ENCODE data around the gene LHPP.

Gene LHPP

DNA sequence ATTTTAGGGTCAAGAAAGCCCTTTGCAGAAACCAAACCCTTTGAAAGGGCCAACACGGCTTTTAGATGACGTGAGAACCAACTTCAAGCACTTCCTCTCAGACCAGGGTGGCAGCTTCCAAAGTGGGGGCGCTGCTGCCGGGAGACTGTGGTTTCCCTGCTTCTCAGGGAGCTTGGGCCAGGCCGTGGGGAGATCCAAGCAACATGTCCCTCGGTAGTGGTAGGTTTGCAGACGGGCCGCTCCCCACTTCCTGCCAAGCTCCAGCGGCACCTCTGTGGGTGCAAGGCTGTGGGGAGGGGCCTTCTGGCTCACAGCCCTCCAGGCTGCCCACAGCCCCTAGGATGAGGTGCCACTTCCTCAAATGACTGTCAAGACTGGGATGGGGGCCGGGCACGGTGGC is 150.1 kb downstream of the LHPP start:
- peak; percentile 72 for DNase-seq

DNA sequence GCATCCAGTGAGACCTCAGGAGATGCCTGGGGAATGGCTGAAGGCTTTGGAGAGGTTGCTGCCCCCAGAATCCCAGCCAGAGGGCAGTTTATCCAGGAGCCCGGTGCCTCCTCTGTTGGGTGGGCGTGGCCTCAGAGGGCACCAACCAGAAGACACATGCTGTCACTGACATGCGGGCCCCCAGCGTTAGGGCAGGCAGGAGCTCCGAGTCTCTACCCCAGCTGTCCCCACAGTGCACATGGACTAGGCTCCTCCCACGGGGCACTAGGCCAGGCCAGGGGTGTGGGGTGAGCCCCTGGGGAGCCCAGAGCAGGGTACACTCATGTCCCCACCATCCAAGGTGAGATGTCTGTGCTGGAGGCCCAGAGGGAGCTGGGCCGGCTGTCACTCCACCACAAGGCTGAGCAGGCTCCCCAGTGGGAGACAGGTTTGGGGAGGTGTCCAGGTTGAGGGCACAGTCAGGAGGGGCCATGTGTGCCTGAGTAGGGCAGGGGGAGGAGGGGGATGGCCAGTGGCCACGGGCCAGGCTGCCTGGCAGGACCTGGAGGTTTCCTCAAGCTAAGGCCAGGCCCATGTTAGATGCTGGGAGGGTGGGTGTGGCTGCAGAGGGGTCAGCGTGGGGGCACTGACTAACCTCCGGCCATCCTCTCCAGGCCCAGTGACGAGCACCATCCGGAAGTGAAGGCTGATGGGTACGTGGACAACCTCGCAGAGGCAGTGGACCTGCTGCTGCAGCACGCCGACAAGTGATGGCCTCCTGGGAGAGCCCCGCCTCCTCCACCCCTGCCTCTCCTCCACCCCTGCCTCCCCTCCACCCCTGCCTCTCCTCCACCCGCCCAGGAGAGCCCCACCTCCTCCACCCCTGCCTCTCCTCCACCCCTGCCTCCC is 151.2 kb downstream of the LHPP start:
- peak; percentile 72 for DNase-seq

DNA sequence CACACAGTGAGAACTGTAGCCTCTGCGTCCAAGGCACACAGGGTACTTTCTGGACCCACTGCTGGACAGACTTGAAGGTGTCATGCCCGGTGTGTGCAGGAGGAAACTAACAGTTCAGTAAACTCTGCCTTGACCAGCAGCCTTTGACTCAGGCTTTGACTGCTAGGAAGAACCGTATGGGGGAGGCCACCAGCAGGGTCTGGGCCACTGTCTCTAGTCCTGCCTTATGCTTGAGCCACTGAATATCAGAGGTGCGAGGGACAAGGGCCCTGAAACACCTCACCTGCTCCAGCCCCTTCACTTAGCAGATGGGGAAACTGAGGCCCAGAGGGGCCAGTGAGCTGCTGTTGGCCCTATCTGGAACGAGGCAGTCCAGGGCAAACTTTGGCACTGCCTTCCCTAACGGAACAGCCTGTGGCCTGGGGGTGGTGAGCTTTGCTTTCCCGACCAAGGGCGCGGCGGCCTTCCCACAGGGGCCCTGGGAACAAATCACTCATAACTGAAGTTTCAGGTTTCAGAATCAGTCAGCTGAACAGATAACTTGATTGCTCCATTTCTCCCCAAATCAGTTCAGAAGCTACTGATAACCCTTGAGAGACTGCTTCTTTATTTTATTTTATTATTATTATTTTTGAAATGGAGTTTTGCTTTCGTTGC is 152.5 kb downstream of the LHPP start:
- DNase-seq, result peak; percentile 79

DNA sequence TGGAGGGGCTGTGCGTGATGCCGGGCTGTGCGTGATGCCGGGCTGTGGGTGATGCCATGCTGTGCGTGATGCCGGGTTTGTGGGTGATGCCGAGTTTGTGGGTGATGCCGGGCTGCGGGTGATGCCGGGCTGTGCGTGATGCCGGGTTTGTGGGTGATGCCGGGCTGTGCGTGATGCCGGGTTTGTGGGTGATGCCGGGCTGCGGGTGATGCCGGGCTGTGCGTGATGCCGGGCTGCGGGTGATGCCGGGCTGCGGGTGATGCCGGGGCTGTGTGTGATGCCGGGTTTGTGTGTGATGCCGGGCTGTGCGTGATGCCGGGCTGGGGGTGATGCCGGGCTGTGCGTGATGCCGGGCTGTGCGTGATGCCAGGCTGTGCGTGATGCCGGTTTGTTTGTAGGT is 153.6 kb downstream of the LHPP start:
- DNase-seq, result no peak

DNA sequence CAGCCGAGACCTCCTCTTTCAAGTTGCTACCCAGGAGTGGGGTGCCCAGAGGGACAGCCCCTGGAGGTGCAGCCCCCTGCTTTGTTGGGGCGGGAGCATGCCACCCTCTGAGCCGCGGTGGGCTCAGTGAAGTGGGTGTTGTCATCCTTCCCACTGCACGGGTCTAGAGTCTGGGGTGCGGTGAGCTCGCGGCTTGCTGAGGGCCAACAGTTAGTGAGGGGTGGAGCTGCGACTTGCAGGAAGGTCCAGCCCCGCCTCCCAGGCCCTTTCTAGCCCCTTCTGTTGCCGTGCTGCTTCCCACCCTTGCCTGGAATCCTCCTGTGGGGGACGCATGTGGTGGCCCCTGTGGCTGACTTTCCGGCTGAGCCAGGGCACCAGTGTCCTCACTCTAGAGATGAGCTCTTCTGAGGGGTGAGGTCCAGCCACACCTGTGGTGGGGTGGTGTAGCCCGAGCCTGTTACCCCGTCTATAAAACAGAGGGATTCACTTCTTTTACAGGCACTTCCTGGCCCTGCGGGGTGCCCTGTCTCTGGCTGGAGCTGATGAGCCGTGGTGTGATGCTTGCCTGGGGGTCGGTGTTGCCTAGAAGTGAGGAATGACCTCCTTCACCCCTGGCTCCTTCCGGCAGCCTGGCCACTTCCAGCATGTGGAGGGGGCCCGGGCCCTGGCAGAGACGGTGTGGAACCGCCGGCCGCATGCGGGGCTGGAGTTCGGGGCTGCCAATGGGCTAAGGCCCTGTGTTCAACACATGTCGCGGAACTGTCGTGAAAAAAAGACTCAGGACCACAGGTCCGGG is 154.6 kb downstream of the LHPP start:
- no peak for DNase-seq

DNA sequence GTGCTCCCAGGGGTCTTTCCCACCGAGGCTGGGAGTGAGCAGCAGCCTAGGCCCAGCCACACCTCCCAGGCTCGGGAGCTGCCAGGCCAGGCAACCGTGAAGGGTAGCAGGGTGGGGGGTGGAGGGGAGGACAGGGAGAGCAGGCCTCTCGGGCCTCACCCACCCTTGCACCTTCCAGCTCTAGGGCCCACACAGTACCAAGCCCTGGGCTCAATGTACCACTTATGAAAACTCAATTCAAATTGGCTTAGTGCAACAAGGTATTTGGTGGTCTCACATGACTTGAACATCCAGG is 155.2 kb downstream of the LHPP start:
- DNase-seq, result no peak

DNA sequence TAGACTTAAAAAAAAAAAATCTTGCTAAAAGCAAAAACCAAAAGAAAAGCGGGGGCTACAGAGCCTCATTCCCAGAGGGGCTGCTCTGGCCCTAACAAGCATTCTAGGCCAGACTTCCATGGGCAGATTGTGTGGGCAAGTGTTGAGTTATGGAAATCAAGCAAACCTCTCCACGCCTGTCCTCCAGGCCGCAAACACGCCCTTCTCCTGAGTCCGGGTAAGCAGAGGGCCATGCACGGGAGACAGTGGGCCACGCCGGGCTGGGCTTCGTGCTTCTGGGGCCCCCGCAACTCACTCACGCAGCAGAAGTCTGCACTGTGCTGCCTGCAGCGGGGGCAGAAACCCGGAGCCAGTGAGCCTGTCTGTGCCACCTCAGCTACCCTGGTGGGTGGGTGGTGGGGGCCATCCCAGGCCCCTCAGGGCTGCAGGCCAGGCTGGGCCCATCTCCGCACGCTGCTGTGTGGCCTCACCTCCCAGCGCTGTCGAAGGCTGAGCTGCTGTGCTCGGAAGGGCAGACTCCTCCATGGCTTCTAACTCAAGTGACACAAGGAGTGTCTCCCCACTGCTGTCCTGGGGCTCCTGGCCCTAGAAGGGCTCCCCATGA is 156.9 kb downstream of the LHPP start:
- no peak for DNase-seq

DNA sequence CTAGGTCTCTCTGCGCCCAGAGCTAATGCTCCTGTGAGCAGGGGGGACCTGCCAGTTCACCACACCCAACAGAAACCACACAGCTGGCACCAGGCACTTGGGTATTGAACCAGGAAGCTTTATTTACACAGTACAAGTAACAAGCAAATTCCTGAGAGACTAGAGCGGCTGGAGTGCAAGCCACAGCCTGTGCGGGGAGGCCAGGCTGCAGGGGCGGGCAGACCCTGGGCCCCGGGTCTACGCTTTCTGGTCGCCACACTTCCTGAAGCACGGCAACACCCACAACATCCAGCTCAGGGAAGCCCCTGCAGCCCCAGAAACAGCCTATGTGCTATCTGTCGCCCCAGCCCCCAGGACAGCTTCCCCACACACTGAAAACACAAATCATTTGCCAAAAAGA is 157.6 kb downstream of the LHPP start:
- no peak for DNase-seq

DNA sequence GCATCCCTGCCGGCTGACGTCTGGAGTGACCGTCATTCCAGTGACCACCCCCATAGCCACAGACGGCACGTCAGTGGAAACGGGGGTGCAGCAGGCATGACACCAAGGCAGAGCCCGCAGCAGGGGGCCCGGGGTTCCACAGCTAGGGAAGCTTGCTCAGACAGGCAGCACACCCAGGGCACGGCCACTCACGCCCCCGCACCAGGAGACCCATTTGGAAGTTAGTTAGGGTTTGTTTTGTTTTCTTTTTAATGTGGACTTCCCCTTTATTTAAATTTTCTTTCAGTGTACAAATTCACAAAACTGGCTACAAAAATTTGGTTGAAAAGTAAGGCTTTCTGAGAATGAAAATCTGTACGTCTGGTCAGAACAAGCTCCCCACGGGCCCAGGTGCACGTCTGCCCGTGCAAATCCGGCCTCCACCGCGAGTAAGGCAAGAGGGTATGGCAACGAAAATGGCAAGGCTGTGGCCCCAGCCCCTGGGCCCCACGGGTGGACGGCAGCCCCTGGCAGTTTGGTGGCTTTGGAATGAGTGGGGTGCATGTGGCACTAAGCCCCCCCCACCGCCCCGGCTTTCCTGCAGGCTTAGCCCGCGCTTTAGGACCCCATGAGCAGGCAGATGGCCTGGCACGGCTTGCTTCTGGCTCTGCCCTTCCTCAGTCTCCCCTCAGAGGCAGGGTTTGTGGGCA is 158.3 kb downstream of the LHPP start:
- DNase-seq, result no peak

DNA sequence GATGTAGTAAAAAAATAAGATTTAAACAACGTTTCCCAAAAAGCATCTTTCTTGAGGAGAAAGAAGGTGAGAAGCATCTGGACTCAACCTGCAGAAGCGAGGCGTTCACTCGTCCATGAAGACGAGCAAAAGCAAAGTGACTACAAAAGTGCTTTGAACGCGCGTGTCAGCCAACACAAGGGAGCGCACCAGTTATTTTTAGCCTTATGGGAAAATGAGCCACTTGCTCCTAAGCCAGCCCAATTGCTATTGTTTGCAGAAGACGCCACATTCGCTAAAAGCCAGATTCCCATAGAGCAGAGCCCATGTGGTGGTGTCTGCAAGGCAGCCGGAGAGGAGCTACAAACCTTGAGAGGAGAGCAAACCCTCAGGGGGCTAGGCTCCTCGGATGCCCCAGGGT is 160.0 kb downstream of the LHPP start:
- DNase-seq, result no peak

DNA sequence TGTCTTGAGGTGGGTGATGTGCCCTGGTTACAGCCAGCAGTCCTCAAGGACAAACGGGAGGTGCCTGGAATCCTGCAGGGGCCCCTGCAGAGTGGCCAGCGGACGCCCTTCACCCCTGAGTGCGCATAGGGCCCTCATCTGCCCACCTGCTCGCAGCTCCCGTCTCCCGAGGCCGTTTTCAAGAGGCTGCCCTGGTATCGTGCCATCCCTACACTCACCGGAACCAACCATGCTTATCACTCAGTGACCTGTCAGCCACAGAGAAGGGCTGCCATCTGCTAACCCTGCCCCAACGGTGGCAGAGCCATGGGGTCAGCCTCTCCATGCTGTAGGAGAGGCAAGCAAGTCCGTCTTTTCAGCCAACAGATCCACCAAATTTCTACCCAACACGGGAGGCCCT is 160.5 kb downstream of the LHPP start:
- DNase-seq, result no peak

DNA sequence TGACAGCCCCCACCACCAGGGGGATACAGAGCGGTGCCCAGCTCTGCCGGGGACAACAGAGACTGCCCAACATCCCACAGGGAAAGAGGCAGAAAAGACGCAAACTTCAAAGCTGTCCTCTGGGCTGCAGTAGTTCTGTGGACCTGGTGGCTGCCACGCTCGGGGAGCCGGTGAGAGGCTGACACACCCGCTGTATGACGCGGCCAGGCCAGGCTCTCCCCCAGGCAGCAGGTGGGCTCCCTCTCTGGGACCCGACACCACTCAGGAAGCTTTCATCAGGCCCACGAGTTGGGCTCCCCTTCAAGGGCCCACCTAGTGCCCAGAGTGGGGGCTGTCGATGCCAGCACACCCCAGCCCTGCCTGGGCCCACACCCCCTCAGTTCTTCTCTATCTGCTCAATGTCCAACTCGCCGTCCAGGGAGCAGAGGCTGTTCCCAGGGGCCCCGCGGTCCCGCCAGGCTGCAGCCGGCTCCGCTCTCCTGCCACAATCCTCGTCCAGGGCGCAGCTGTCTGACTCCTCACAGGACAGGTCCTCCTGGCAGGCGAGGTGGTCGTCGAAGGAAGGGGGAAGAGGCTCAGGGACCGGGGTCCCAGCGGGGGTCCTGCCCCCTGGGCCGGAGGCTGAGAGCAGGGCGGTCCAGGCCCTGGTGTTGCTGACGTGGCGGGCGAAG is 161.4 kb downstream of the LHPP start:
- DNase-seq, result no peak

DNA sequence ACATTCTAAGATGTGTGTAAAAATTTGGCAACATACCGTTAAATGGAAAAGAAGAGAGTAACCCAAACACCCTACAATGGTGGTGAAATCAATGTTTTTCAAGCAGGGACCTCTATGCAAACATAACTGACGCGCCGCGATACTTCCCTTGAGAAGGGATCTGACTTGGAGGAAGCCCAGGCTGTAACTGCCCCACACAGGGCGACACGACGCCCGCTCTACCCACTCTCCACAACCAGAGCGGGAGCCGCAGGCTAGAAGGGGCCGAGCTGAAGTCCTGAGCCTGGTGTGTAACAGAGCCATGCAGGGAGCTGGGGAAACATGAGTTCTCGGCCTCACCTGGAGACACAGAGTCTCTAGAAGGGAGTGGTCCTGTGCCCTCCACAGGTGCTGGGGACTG is 162.4 kb downstream of the LHPP start:
- DNase-seq, result no peak

DNA sequence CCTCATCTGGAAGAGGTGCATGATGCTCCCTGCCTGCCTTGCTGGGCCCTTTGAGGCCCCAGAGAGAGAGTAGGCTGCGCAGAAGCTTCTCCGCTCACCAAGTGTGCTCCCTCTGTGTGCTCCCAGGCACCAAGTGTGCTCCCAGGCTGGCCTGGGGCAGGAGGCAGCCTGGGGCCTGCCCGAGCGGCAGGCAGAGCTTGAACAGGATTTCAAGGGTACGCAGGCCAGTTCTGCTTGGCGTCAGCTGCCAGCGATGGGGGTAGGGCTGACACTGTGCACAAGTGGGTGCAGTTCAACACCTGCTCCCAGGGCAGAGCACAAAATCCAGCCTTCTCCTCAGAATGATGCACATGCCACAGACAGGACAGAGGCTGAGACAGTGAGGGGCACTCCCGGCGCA is 162.8 kb downstream of the LHPP start:
- no peak for DNase-seq

DNA sequence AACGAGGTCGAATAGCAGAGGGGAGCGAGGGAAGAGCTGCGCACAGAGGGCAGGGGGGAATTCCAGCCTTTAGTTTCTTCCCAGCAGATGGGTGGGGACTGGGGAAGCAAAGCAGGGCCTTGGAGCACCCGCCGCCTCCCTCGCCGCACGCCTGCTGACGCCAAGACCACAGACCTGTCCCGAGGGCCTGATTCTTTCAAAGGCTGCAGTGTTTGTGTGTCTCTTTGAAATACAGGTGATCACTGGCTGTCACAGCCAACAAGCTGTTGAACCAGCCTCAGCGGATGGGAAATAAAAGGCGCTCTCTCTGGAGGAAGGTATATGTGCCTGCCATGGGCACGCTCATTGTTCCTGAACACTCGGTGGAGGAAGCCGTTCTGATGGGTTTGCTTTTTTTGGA is 163.3 kb downstream of the LHPP start:
- no peak for DNase-seq

DNA sequence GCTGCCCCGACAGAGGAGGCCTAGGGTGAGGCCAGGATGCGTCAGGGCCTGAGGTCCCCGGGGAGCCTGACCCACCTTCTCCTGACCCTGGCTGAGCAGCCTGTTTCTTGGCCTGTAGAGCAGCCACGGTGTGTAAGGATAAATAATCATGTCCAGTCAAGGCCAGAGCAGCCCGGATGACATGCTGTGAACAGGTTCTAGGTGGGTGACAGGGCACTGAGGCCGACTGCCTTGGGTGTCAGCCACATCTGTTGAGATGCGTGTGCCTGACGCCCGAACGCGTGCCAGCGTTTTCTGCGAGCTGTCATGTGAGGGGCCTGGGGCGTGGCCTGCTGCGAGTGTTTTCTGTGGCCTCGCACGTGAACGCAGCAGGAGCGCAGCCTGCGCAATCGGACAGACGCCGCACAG is 164.2 kb downstream of the LHPP start:
- DNase-seq, result no peak

DNA sequence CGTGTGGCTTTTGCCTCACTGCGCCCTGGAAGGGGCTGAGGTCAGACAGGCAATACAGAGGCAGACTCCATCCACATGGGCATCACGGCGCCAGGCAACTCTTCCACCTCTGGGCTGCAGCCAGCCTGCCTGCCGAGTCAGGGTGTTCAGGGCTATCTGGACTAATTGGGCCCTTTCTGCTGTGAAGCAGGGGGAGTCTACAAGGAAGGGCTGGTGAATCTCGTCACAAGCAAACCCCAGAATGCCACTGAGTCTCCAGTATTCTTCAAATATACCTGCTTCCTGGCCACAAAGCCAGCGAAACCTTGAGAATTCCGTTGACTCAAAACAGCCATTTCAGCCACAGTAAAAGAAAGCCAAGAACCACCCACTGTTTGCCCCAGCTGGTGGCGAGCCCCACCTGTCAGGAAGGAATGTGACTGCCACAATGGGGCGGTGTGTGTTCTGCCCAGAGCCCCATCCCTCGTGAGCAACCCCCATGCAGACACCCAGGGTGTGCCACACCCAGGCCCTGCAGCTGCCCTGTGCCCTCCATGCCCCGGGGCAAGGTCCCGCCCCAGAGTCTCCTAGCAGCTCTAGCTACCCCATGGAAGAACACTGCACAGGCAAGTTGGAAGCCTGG is 165.2 kb downstream of the LHPP start:
- DNase-seq, result peak; percentile 82

DNA sequence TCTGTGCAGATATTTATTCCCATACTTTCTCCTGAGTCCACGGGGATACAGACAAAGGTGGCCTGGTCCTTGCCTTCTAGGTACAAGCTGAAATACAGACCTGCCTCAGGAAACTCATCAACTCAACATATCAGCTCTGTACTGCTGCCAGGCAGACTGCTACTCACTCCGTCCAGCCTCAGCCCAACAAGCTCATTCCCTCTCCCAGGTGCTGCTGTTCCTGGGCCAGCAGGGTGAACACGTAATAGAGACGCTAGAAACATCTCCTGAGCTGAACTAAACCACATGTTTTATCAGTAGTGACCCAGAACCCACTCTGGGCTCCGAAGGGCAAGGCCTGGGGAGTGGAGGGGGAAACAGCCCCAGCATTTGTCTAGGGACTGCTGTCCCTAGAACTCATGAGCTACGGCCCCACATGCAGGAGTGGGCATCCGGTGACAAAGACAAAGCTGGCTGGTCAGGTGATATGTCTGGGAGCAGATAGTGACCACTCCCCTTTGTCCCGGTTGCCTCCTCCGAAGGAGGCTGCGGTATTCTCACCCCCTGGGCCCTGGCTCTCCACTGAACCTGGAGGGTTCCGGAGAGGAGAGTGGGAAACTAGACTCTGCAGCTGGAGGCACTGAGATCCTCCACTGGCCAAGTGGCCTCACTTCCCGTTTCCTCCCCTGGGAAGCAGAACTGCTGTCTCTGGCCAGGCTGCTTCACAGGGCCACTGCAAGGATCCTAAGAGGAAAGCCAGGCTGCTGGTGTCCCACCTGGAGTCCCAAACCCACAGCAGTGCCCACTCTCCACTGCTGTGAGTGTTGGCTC is 166.4 kb downstream of the LHPP start:
- DNase-seq, result no peak

DNA sequence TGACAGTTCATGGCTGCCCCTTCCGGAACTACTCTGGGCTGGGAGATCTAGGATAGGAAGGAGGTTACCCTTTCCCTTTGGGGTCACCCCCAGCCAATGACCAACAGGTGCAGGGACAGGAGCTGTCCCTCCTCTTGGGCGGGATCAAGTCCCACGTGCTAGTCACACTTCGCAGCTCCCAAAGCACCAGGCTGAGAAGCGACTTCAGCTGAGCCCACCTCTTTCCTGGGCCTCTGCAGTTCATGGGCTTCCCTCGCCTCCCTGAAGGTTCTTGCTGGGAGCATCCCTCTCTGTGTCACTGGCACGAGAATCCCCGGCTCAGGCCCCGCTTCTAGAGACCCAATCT is 167.0 kb downstream of the LHPP start:
- DNase-seq, result no peak

DNA sequence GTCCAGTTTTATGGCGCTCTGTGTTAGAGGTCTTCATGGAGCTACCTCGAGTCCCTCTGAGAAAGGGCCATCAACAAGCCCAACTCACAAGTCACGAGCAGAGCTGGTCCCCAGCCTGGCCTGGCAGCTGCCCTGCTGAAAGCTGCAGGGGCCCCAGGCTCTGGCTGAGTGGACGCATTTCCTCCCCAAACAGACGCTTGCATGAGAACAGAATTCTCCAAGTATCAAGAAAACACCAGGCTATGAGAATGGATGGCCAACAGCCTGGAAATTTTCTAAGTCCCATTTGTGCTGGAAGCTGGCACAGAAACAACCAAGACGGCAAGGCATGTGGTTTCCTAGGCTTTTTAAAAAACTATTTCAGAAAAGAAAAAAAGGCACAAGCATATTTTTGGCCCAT is 167.8 kb downstream of the LHPP start:
- DNase-seq, result no peak

DNA sequence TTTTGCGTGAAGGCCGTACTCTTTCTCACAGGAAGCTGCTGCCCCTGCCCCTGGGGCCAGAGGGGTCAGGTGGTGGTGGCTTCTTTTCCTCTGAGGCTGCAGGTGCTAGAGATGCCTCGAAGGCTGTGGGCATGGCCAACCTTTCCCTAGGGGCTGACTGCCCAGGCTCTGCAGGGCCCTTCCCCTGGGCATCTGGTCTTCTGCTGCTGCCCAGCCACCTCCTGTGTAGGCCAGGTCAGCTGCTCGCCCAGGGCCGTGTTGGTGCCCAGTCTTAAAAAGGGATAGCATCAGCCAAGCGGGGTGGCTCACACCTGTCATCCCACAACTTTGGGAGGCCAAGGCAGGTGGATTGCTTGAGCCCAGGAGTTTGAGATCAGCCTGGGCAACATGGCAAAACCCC is 168.2 kb downstream of the LHPP start:
- DNase-seq, result no peak

Data from activated effector memory CD4-positive, alpha-beta T cell treated with anti-CD3 and anti-CD28 coated beads, Interleukin-2, amount 50 U/mL, for 16 hours (primary cell).